GM13976 (cell line): ENCODE data around the gene CHTF18.

Experiments used
- DNase-seq: peaks from one replicate; pipeline ENCODE4 v3.0.0; 2012; ENCODE audit warnings: low spot score
- in situ Hi-C: fragments of 300-500 bp; cut with MboI; formaldehyde crosslinking; loops from one replicate; pipeline ENCODE4 v1.12.0; 2022; ENCODE audit warnings: low sequenced_read_pairs, mixed read lengths, inconsistent platforms; ENCODE audit not compliant: unreplicated experiment
- TF ChIP-seq, protein P1 (sequence below): IDR thresholded peaks from 2 replicates; pipeline ENCODE4 v1.5.1; 2012; ENCODE audit warnings: borderline replicate concordance, mild to moderate bottlenecking; ENCODE audit not compliant: insufficient read depth; ENCODE audit errors: extremely low read depth, missing control alignments, control extremely low read depth

CHTF18 gene

DNA sequence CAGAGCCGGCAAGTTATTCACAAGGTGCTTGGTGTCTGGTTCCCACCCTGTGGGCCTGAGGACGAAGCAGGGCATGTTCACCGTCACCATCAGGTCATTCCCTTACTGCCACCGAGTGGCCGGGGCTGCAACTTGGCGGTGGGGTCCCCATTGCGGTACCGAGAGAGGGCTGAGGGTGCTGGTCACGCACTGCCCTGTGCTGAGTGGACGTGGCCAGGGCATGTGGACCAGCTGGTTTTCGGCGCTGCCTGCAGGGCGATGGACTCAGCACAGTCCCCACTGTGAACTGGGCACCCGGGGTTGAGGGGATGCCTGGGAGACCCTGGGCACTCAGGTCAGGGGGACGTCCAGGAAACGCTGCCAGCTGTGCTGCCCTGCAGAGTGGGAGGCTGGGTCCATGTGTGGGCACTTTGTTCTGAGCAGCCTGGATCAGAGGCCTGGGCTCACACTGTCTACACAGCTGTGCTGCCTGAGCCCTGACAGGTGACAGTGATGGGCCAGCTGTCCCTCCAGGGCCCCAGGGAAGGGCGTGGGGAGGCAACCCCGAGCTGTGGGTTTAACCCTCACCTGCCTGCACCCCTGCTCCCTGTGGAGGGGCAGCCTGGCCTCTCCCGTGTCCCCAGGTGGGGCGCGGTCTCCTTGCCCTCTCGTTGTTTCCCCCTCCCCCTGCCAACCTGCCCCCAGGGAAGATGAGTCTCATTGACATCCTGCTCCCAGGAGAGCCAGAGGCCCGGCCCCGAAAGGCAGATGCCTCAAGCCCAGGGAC is 51.4 kb downstream of the CHTF18 start:
- TF ChIP-seq, protein P1, sequence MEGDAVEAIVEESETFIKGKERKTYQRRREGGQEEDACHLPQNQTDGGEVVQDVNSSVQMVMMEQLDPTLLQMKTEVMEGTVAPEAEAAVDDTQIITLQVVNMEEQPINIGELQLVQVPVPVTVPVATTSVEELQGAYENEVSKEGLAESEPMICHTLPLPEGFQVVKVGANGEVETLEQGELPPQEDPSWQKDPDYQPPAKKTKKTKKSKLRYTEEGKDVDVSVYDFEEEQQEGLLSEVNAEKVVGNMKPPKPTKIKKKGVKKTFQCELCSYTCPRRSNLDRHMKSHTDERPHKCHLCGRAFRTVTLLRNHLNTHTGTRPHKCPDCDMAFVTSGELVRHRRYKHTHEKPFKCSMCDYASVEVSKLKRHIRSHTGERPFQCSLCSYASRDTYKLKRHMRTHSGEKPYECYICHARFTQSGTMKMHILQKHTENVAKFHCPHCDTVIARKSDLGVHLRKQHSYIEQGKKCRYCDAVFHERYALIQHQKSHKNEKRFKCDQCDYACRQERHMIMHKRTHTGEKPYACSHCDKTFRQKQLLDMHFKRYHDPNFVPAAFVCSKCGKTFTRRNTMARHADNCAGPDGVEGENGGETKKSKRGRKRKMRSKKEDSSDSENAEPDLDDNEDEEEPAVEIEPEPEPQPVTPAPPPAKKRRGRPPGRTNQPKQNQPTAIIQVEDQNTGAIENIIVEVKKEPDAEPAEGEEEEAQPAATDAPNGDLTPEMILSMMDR = no peak
- in situ Hi-C loops = no loop called here
- no peak for DNase-seq

DNA sequence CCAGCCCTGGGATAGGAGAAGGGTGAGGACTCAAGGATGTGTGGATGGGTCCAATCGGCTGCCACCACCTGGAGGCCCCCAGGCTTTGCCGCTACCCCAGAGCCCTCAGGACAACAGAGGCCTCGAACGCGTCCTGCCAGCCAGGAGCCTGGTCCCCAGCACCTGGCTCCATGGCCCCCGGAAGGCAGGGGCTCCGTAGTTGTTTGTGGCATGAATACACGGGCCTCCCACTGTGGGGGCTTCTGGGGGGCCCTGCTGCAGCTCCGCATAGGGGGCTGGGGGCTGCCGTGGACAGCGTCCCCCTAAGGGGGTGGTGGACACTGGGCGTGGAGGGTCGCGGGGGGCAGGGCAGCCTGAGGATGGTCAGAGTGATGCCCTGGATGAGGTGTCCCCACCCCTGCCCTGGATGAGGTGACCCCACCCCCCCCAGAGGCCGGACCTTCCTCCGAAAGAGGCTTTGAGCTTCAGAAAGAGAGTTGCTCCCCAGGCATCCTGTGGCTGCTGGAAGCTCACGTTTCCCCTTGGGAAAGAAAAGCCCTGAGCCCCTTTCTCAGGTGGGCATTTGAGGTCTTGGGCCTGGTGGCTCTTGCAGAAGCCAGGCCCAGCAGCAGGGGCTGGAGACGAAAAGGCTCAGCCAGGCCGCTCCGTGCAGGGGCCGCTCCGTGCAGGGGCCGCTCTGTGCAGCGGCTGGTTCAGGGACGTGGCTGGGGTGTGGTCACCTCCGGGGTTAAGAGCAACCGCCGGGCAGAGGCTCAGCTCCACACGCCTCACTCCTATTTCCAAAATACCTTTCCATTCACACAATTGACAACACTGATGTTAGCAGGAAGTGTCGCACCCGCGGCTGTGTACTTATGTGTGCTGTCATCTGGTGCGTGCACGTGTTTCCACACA is 52.4 kb downstream of the CHTF18 start:
- TF ChIP-seq, protein P1 = no peak
- DNase-seq = no peak
- in situ Hi-C loops = no loop called here

DNA sequence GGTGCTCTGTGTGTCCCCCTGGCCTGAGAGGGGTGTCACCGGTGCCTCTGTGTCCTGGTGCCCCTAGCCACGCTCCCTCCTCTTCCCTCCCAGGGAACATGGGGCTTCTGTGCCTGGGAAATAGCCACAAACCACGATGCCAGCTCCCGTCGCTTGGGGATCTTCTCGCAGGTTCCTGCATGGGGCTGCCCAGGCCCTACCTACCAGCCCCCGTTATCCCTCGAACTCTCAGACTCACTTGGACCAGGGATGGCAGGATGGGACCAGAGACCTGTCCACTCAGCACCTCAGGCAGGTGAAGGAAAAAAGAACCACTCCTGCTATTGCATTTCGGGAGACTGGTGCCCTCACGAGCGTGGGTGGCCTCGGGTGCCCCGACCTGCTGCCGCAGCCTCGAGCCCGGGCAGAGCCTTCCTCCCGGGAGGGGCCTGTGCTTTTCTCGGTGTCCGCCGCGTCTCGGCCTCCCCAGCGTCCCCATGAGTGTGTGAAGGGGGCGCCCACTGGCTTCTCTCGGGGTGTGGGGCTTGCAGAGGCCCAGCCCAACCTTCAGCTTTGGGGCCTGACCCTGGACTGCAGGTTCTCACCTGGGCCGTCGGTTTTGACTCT is 53.1 kb downstream of the CHTF18 start:
- in situ Hi-C loops = no loop called here
- TF ChIP-seq, protein P1 = no peak
- DNase-seq = no peak

DNA sequence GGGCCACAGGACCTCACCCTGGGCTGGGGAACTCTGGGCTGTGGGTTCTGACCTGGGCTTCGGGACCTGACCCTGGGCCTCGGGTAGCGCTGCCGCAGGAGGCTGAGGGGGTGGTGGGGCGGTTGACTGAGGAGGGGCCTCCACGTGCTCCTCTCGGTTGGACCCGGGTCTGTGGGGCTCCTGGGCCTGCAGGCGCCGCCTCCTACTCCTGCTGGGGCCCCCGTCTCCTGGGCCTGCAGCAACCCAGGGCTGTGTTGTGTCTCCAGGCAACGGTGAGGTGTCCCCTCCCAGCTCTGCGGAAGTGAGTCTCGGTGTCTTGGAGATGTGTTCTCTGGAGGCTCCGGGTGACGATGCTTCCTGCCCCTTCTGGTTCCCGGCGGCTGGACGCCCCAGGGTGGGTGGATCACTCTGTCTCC is 53.6 kb downstream of the CHTF18 start:
- no peak for DNase-seq
- TF ChIP-seq, protein P1 = no peak
- in situ Hi-C loops = no loop called here

DNA sequence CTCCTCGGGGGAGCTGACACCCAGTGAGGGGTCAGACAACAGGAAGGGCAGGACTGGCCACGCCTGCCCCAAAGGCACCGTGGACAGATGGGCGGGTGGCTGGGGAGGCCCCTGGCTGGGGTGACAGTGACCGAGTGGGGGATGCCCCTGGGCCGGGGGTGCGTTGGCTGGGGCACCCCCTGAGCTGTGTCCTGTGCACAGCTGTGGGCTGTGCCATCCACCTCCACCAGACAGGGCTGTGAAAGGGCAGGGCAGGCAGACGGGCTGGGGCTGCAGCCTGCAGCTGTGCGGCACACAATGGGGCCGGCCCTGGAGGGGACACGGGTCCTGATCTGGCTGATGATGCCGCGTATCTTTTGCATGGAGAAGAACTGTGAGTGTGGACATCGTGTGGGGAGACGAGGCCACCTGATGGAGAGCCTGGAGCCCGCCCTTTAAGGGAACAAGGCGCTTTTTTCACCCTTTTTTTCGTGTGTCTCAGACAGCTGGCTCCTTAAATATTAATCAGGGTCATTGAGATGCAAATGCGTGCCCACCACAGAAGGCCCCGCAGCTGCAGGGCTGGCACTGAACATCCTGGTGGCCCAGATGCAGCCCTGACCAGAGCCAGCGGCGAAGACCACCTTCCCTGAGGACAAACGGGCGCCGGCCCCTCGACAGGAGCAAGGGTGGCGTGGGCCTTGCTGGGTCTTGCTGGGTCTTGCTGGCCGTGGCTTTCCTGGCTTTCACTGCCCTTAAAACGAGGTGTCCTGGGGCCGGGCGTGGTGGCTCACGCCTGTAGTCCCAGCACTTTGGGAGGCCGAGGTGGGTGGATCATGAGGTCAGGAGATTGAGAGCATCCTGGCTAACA is 54.5 kb downstream of the CHTF18 start:
- in situ Hi-C loops = no loop called here

More for the DNA sequence above, 54.5 kb downstream of the CHTF18 start:
- TF ChIP-seq, protein P1 = no peak
- DNase-seq = no peak
